Caki2 (cell line): ENCODE measurements around the gene MAGEB17. TPM values are rescaled to one million over a fixed set of nuclear protein-coding genes. Genes with fewer than 3 reads are reported as not detected.
"Not testable (repeated sequence)": the region's sequence is repeated elsewhere in the genome, so short reads cannot be mapped to it uniquely, and the experiment has no call there.

ENCODE experiments used
- DNase-seq: peaks from one replicate; pipeline ENCODE4 v3.0.0-alpha.2; 2015; ENCODE audit warnings: low read depth
- in situ Hi-C: cut with HindIII; loops from 2 replicates; pipeline ENCODE4 v1.10.0; 2016; ENCODE audit warnings: low sequenced_read_pairs, low pct_unique_long_range_greater_than_20kb, mixed read lengths
- total RNA-seq: library from RNA; depleted of rRNA; stranded (reverse); fragments of >200 nt; shearing (Covaris generic); gene quantifications from 2 replicates; pipeline ENCODE4 v1.2.3, GENCODE V29; 2014; ENCODE audit warnings: low replicate concordance

The MAGEB17 gene
- total RNA-seq, 1 experiment from 2014 or later = not detected

DNA sequence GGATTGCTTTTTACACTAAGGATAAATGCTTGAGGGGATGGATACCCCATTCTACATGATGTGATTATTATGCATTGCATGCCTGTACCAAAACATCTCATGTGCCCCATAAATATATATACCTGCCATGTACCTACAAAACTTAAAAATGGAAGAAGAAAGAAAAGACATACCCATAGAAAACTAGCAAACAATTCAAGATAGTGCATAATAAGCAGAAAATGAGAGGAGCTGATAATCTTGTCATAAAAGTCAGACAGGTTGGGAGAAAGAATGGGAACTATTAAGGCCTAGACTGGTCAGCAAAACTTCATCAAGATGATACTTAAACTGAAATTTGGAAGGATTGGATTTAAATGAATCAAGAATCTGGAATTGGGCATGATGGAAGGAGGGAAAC, 21.6 kb upstream of the MAGEB17 start:
- no peak for DNase-seq
- in situ Hi-C loops = no loop called here

DNA sequence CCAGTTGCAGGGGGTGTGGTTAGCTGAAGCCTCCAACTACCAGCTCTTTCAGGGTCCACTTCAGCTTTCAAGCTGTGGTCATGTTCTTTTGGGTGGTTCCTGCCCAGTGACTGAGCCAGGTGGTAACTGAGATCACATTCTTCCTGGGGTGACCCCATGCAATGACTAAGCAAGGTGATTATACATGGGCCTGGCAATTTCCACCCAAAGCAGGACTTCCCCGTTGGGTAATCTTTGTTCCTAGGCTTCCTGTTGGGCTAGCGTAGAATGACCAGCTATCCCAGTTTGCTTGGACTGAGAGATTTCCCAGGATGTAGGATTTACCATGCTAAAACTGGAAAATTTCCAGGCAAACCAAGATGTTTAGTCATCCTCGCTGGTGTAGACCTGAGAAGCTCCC, 18.4 kb upstream of the MAGEB17 start:
- in situ Hi-C loops = no loop called here
- no peak for DNase-seq

DNA sequence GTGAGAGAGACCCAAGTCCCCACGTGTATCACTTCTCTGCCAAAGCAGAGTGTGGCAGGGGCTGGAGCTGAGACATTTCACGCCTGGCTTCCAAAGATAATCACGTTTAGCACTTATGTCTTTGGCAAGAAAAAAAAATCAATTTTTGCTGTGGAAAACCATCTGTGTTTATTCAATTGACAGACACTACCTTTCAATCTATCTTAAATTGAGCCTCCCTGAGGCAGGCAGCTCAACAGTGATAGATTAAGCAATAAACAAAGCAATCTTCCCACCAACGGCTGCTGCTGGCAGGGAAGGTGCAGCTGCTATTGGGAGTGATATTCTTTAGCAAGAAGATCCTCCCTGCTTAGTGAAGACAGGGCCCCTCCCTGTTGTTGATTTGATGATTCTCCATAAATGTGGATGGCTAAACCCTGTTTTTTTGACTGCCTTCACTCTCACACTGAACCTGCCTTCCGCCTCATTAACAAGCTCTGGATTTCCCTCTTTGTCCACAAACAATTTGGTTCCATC, 11.6 kb upstream of the MAGEB17 start:
- DNase-seq = no peak
- in situ Hi-C loops = no loop called here

DNA sequence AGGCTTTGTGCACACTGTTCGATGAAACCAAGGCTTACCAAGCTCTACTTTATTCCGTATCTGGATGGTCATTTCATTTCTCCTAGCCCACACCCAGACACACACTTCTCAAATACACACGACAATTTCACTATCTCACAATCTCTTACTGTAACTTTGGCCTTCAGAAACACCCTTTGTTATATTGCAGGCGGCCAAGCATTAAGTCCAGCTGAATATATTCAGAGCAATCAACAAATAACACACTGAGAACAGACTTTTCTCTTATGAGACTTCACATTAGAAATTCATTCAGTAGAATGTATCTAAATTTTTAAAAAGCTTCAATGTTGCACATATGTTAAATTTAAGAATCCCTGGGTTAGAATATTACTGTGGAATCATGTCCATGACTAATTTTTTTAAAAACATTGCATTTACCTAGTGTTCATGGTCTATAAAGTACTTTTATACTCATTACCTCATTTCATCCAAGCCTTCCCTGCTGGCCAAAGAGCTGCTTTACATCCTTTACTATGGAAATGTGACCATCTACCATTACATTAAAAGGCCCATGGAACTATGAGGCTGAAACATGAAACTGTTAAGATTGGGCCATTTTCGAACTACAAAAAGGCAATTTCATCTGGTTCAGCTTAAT, 10.5 kb upstream of the MAGEB17 start:
- DNase-seq = no peak
- in situ Hi-C loops = no loop called here

DNA sequence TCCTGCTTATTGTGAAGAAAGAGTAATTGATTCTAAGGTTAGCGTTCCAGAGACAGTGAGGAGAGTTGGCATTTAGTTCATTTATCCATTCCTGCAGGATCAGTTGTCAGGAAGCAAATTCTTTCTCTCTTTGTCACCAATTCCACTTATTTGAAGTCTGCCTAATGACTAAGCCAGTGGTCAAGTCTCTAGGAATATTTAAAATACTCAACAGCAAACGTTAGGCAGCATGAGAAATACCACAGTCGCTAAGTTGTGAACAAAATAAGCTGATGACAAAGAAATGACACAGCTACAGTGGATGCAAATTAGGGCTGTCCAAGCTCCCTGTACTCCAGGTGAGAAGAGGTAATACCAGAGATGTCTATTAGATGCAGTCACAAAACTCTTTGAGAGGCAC, 6.6 kb upstream of the MAGEB17 start:
- peak; percentile 72 for DNase-seq
- in situ Hi-C loops = no loop called here

DNA sequence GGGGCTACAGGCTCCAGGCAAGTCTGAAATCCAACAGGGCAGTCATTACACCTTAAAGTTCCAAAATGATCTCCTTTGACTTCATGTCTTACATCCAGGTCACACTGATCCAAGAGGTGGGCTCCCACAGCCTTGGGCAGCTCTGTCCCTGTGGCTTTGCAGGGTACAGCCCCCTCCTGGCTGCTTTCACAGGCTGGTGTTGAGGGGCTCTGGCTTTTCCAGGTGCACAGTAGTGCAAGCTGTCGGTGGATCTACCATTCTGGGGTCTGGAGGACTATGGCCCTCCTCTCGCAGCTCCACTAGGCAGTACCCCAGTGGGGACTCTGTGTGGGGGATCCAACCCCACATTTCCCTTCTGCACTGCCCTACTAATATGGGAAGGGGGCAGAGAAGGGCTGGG, 6.1 kb upstream of the MAGEB17 start:
- DNase-seq, in situ Hi-C loops: not testable (repeated sequence)

DNA sequence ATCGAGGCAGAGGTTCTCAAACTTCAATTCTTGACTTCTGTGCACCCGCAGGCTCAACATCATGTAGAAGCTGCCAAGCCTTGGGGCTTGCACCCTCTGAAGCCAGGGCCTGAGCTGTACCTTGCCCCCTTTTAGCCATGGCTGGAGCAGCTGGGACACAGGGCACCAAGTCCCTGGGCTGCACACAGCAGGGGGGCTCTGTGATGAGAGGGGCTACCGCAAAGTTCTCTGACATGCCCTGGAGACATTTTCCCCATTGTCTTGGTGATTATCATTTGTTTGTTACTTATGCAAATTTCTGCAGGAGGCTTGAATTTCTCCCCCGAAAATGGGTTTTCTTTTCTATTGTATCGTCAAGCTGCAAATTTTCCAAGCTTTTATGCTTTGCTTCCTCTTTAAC, 4.9 kb upstream of the MAGEB17 start:
- DNase-seq = no peak
- in situ Hi-C loops = no loop called here

DNA sequence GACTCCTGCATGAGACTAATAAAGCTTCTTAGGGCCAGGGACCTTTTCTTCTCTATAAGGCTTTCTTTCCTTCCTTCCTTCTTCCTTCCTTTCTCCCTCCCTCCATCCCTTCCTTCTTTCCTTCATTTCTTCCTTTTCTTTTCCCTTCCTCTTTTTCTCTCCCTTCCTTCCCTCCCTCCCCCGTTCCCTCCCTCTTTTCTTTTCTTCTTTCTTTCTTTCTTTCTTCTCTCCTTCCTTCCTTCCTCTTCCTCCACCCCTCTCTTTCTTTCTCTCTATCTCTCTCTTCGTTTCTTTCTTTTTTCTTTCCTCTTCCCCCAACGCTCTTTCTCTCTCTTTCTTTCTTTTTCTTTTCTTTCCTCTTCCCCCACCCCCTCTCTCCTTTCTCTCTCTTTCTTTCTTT, 2.5 kb upstream of the MAGEB17 start:
- DNase-seq = no peak
- in situ Hi-C loops = no loop called here

DNA sequence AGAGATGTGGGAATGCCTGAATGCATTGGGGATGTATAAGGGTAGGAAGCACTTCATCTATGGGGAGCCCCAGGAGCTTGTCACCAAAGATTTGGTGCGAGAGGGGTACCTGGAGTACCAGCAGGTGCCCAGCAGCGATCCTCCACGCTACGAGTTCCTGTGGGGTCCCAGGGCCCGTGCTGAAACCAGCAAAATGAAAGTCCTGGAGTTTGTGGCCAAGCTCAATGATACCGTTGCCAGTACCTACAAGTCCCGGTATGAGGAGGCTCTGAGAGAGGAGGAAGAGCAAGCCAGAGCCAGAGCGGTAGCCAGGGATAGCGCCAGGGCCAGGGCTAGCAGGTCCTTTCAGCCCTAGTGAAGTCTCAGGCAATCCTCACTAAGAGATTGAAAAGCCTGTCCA, 3.8 kb downstream of the MAGEB17 start:
- DNase-seq = no peak
- in situ Hi-C loops = no loop called here

DNA sequence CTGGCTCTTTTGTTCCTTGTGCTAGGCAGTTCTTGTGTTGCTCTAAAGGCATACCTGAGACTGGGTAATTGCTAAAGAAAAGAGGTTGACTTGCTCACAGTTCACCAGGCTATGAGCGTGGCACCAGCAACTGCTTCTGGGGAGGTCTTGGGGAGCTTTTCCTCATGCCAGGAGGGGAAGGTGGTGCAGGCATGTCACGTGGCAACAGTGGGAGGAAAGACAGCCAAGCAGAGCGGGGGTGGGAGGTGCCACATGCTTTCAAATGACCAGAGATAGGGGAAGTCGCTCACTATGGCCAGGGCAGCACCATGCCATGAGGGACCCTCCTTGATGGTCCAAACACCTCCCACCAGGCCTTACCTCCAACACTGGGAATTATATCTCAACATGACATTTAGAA, 4.7 kb downstream of the MAGEB17 start:
- in situ Hi-C loops = no loop called here
- no peak for DNase-seq

DNA sequence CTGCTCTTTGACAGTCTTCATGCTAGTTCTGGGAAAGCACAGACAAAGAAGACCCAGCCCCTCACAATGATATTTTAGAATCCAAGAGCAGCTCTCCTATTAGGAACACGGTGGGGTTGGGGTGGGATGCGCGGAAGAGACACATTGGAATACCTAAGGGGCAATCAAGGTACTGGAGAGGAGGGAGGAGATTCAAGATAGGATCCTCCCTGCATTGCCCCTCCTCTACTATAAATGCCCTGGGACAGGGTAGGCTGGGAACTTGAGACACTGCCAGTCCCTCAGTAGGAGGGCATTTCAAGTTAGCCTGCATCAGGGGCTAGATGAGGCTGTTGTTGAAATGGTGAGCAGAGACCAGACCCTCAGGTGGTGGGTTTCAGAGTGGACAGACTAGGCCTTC, 5.1 kb downstream of the MAGEB17 start:
- in situ Hi-C loops = no loop called here
- DNase-seq = no peak

DNA sequence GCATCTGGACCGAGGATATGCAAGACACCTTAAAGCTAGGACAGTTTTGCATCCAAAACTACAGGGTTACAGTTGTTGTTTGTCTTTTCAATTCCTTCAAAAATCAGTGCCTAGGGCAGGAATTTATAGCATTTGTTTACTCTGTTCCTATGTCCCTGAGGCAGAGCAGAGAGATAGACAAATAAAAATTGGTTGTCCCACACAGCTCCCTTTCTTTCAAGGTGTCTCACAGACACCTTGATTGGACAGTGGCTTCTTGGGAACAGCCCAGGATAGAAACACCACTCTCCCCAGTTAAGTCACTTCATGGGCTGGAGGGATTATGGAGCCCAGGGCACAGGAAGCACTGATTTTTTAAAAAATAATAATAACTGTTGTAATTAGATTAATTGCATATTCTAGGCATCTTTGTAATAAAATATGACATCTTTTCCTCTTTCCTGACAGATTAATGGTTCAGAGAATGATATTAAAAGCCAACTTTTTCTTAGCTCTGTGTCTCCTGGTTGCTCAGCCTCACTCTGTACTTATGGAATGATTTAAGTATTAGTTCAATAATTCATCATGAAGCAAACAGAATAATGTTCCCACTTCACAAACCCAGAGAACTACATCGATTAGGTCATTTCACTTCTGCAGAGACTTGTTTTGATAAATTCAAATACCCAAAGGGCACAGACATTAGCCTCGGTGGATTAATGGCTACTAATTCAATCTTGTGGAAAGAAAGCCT, 8.2 kb downstream of the MAGEB17 start:
- in situ Hi-C loops = no loop called here
- DNase-seq = no peak

DNA sequence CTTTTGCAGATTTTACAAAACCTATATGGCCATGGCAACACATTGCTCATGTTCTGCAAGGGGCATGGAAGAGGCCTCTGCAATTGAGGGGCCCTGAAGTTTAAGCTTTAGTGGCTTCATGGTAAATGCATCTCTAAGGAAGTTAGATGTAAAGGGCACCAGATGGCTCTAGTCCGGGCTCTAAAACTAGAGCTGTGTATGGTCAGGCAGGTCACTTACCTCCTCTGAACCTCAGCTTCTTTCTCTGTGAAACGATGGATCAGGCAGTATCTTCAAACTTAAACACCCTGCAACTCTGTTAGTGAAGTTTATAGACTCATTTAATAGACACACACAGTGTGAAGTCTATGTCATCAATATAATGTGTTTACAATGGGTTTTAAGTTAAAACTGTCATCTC, 10.0 kb downstream of the MAGEB17 start:
- in situ Hi-C loops = no loop called here
- no peak for DNase-seq

DNA sequence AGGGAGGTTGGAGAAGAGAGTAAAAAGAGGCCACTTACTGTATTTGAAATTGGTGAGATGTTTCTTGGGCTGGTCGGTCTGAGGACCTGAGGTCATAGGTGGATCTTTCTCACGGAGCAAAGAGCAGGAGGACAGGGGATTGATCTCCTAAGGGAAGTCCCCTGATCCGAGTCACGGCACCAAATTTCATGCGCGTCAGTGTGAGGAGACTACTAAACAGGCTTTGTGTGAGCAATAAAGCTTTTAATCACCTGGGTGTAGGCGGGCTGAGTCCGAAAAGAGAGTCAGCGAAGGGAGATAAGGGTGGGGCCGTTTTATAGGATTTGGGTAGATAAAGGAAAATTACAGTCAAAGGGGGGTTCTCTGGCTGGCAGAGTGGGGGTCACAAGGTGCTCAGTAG, 16.6 kb downstream of the MAGEB17 start:
- DNase-seq, in situ Hi-C loops: not testable (repeated sequence)

DNA sequence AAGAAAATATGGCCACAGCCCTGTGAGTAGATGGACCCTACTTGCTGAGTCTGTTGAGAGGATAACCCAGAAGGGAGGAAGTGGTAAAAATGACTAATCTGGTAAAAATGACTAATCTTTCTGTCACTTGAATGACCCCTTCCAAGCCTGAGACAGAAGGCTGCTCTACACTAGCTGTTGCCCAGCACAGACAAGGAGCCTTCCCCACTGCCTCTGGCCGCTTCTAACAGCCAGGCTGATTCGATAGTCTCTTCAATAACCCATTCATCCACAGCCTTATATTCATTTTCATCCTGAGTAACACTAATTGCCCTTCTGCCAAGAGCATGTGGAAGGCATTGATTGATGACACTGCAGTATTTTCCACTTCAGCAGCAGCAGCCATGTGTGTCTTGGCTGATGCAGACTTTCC, 18.4 kb downstream of the MAGEB17 start:
- in situ Hi-C loops = no loop called here
- DNase-seq = peak; percentile 67

DNA sequence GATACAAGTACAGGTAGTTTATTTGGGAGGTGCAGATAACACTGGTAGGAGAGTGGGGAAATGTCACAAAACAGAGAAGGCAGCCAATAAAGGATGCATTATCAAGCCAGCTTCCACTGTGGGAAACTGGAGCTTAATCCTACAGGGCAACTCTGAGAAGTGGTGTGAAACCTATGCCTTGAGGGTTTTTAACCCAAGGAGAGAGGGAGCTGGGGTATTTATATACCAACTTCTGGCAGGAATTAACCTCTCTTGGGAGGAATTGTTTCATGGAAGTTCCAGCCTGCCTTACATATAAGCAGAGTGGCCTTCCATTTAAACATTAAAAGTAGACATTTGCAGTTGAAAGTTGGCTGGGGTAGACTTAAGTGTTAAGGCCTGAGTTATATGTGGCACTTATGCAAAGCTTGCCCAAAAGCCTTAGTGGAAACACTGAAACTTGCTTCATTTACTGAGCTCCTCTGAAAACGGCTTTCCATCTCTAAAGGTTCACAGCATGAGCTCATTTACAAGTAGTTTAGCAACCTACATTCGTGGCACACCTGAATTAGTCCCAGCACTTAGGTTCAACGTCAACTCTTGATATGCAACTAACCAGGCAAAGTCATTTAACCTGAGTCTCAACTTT, 19.2 kb downstream of the MAGEB17 start:
- DNase-seq = no peak
- in situ Hi-C loops = no loop called here

DNA sequence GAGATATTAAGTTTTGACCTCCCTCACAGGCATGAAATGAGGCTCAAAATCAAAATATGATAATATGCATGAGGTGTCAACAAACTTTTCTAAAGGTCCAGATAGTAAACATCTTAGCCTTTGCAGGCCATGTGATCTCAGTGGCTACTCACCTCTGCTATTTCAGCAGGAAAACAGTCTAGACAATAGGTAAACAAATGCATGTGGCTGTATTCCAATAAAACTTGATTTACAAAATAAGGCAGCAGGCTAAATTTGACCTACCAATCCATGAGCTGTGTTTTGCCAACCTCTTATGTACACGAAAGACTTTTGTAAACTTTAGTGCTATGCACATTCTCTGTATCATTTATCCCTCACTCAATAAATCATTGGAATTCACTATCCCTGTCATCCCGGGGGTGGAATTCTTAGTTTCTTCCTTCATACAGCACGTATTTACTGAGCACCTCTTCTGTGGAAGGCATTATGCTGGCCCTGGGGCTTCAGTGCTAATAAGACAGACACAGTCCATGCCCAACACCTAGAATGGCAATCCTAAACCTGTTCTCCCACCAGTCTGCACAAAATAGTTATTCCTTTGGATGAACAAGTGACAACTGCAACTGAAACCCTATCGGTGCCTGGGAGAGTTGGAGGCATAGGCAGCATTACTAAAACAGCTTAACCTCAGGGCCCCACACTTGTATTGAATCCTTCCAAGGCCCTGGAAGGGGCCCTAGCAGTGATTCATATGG, 19.9 kb downstream of the MAGEB17 start:
- no peak for DNase-seq
- in situ Hi-C loops = no loop called here

DNA sequence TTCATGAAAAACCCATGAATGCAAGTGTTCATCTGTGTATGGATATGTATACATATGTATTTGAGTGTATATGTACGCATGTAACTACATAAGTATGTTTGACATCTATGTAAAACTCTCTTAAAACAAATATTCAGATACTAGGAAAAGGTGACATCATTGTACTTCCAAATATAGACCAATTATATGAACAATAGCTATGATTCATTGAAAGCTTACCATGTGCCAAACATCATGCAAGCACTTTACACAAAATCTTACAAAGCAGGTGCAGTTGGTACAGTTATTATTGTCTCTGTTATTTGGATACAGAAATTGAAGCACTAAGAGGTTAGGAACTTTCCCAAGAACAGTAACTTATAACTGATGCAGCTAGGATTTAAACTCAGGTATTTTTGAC, 21.4 kb downstream of the MAGEB17 start:
- in situ Hi-C loops = no loop called here
- no peak for DNase-seq

DNA sequence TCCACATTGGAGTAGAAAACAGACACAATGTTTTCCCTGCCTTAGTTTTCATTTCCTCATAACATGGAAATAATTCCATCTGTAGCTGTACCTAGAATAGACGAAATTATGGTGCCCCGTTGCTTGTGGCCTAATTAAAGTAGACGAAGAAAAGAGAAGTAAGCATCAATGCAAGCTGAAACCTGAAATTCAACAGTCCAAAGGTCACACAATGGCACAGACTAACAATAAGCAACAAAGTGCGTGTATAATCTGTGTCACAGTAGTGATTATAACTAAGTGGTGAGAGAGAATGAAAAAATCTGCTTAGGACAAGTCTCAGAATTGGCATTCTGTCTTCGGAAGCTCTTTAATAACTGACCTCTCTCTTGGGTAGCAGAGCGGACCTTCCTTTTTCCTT, 24.3 kb downstream of the MAGEB17 start:
- in situ Hi-C loops = no loop called here
- no peak for DNase-seq
